ENCODE measurements around the gene DERL3.

DNA sequence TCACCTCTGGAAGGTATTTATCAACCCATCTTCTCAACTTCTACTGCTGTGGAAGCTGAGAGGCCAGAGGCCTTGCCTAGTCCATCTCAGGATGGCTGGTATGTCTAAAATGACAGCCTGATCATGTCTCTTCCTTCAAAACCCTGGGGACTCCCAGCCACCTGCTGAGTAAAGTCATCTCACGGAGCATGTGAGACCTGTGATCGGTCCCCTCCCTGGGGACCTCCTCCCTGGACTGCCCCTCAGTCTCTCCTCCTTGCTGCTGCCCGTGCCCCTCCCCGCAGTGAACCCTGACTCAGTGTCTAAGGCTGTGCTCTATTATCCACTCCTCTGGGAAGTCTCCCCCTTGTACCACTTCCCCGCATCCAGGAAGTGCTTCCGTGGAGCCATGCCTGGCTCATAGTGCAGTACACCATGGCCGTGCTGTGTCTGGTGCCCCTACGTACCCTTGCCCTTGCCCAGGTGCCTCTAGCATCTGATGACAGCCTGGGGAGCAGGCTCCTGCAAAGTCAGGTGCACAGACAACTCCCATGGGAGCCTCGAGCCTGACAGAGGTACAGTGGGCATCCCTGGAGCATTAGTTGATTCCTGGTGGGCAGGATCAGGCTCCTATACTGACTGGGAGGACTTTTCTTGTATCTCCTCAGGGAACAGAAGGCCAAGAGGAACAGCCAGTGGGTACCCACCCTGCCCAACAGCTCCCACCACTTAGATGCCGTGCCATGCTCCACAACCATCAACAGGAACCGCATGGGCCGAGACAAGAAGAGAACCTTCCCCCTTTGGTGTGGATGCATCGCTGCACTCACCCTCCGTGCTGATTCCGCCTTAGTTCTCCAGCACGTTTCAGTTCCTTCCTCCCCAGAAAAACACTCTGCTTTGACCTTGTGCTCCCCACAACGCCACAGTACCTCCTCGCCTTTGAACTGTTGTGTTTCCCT, 38.2 kb downstream of the DERL3 start:
- TF ChIP-seq, protein P1, sequence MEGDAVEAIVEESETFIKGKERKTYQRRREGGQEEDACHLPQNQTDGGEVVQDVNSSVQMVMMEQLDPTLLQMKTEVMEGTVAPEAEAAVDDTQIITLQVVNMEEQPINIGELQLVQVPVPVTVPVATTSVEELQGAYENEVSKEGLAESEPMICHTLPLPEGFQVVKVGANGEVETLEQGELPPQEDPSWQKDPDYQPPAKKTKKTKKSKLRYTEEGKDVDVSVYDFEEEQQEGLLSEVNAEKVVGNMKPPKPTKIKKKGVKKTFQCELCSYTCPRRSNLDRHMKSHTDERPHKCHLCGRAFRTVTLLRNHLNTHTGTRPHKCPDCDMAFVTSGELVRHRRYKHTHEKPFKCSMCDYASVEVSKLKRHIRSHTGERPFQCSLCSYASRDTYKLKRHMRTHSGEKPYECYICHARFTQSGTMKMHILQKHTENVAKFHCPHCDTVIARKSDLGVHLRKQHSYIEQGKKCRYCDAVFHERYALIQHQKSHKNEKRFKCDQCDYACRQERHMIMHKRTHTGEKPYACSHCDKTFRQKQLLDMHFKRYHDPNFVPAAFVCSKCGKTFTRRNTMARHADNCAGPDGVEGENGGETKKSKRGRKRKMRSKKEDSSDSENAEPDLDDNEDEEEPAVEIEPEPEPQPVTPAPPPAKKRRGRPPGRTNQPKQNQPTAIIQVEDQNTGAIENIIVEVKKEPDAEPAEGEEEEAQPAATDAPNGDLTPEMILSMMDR (IDR thresholded peaks at IDR 0.05; ENCODE audit: low read length) = no peak
- TF ChIP-seq EZH2 (optimal IDR thresholded peaks at IDR 0.05; ENCODE audit: low read depth, low read length) (no peak), EZH2phosphoT487 (IDR thresholded peaks at IDR 0.05; ENCODE audit: low read length) (no peak)

Measured in MM.1S (cell line).